Activated CD8-positive, alpha-beta memory T cell treated with anti-CD3 and anti-CD28 coated beads for 4 hours (primary cell): ENCODE measurements around the gene MSMP.

Experiments used
- DNase-seq, 2 donors: peaks; one replicate each; pipeline ENCODE4 v3.0.0-alpha.2; 2020; ENCODE audit warnings: low read depth in 2 of 2

MSMP gene

GRCh38 chr9:35771534-35771933 is 17.5 kb upstream of the MSMP start:
- no peak for DNase-seq

- no peak for DNase-seq
These were observed 17.0 kb upstream of the MSMP start for GRCh38 chr9:35771075-35771433.

GRCh38 chr9:35769763-35770162 is 15.7 kb upstream of the MSMP start:
- DNase-seq: no peak

- DNase-seq: no peak
These were observed 13.4 kb upstream of the MSMP start for GRCh38 chr9:35767458-35767857.

- DNase-seq: no peak
These were observed 12.9 kb upstream of the MSMP start for GRCh38 chr9:35766997-35767396.

GRCh38 chr9:35763803-35764202 is 9.7 kb upstream of the MSMP start:
- DNase-seq: no peak

- no peak for DNase-seq
These were observed 9.1 kb upstream of the MSMP start for GRCh38 chr9:35763181-35763580.

GRCh38 chr9:35760651-35761050 is 6.6 kb upstream of the MSMP start:
- DNase-seq: no peak

GRCh38 chr9:35759795-35760194 is 5.7 kb upstream of the MSMP start:
- DNase-seq: no peak

- no peak for DNase-seq
These were observed 4.5 kb upstream of the MSMP start for GRCh38 chr9:35758475-35759050.

- no peak for DNase-seq
These were observed 3.8 kb upstream of the MSMP start for GRCh38 chr9:35757892-35758275.

GRCh38 chr9:35757226-35757891 is 3.3 kb upstream of the MSMP start:
- no peak for DNase-seq

- peak; percentile 43 to 58 for DNase-seq
These were observed 2.5 kb upstream of the MSMP start for GRCh38 chr9:35756275-35757225.

- no peak for DNase-seq
These were observed 995 bp upstream of the MSMP start for GRCh38 chr9:35755071-35755470.

GRCh38 chr9:35753466-35753865 is 610 bp downstream of the MSMP start:
- DNase-seq: no peak

GRCh38 chr9:35750256-35750531 is 3.9 kb downstream of the MSMP start:
- DNase-seq: no peak

GRCh38 chr9:35749515-35750255 is 4.4 kb downstream of the MSMP start:
- DNase-seq: no peak

- DNase-seq: peak in 1 of 2 donors; percentile 45
These were observed 5.1 kb downstream of the MSMP start, which contains the start of the genes GBA2 and RGP1 for GRCh38 chr9:35748858-35749514. TSS of gene GBA2 (minus strand) at chr9:35749228. CDS start at chr9:35748704, 524 bp downstream. TSS of gene RGP1 (plus strand) at chr9:35749287. CDS start at chr9:35749756, 469 bp downstream.

GRCh38 chr9:35748242-35748857 is 5.7 kb downstream of the MSMP start:
- no peak for DNase-seq

- DNase-seq: no peak
These were observed 7.5 kb downstream of the MSMP start for GRCh38 chr9:35746583-35746982.

GRCh38 chr9:35745569-35745968 is 8.5 kb downstream of the MSMP start:
- no peak for DNase-seq
